Lower leg skin (tissue), 4 donors: ENCODE data around the gene ZCCHC7. TPM values are rescaled to one million over a fixed set of nuclear protein-coding genes. Genes with fewer than 3 reads are reported as not detected.

Source experiments
- DNase-seq, 2 donors: peaks; one replicate each; pipeline ENCODE4 v3.0.0-alpha.2; 2019; ENCODE audit warnings: low spot score in 2 of 2
- H3K4me3 ChIP-seq: fragments of 200-600 bp; sonication (generic); 2 replicates; pipeline ENCODE4 v1.5.1; 2017; ENCODE audit warnings: mild to moderate bottlenecking, low read depth; ENCODE audit not compliant: poor library complexity, severe bottlenecking
- CTCF ChIP-seq, 3 donors: fragments of 450-650 bp; IDR thresholded peaks; one replicate each; pipeline ENCODE4 v1.5.1; 2016; ENCODE audit warnings: antibody characterized with exemption in 3 of 3, mild to moderate bottlenecking in 3 of 3, moderate library complexity in 2 of 3
- POLR2A ChIP-seq, 2 donors: fragments of 450-650 bp; IDR thresholded peaks; one replicate each; pipeline ENCODE4 v1.6.1; 2016 to 2017; ENCODE audit warnings: antibody characterized with exemption in 2 of 2, mild to moderate bottlenecking in 1 of 2, moderate library complexity in 1 of 2
- WGBS, 2 donors: methylation state at CpG; one replicate each; pipeline ENCODE4 v1.1.5; 2018; 5-methylcytosine and 5-hydroxymethylcytosine counted together
- intact Hi-C: fragments of 100-400 bp; cut with DNase I; formaldehyde crosslinking; loops from one replicate; pipeline ENCODE4 v1.15.0; 2023; ENCODE audit warnings: low total_unique reads
- total RNA-seq, 4 donors: library from RNA; depleted of rRNA; stranded (reverse); fragments of >200 nt; gene quantifications; one replicate each; pipeline ENCODE4 v1.1.0, GENCODE V29; 2016

ZCCHC7 gene
- total RNA-seq, 4 donors from 2014 or later = 12.2 to 17.6 (median 15.7) TPM

DNA sequence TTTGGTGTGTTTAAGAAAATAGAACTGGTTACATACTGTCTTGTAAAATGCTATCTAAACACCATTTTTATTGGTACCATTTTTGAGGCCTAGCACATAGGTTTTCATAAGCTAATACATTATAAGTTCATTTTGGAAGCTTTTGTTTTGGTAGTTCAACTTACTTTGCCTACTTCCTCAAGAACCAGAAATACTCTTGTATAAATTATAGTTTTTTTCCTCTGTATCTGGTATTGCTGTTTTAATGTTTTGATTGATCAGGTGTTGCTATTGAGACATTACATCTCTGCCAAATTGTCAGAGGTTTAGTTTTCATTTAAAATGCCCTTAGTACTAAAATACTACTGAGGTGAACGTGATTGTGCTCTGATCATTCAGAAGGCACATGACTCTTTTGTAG lies 211.5 kb downstream of the ZCCHC7 start:
- TF ChIP-seq CTCF (IDR thresholded peaks at IDR 0.05) = no peak
- TF ChIP-seq POLR2A (IDR thresholded peaks at IDR 0.05) = no peak
- DNase-seq = no peak
- intact Hi-C loops = loop anchor here (10.0 kb wide), 1 partner anchor 717 kb away; no protein-coding TSS in a partner anchor

DNA sequence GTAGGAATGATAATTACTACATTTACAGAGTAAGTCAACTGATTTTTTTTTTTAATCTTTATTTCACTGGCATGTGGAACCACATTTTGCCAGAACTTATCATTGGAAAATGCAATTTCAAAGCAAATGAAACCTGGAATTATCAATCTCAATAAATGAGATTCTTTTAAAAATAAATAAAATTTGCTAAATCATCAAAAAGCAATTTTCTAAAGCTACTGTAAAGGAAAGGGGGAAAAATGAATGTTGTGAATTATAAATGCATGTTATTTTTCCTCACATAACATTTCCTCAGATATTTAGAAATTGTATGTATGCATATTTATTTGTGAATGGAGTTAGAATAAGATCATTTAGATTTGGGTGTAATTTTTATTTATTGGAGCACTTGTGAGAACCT lies 212.2 kb downstream of the ZCCHC7 start:
- no peak for TF ChIP-seq CTCF (IDR thresholded peaks at IDR 0.05)
- TF ChIP-seq POLR2A (IDR thresholded peaks at IDR 0.05) = no peak
- intact Hi-C loops = loop anchor here (10.0 kb wide), 1 partner anchor 718 kb away; no protein-coding TSS in a partner anchor
- no peak for DNase-seq
- no peak overlapping the region for H3K4me3 ChIP-seq

More for the DNA sequence above, 211.5 kb downstream of the ZCCHC7 start:
- no peak overlapping the region for H3K4me3 ChIP-seq
- 89 to 94% methylated on average over 1 of the region's 1 CpG for WGBS, 2 donors

GRCh38 chr9:37333288-37333687 lies 212.9 kb downstream of the ZCCHC7 start:
- TF ChIP-seq POLR2A (IDR thresholded peaks at IDR 0.05) (no peak), CTCF (IDR thresholded peaks at IDR 0.05) (no peak)
- H3K4me3 ChIP-seq = no peak overlapping the region
- intact Hi-C loops = loop anchor here (10.0 kb wide), 1 partner anchor 718 kb away; no protein-coding TSS in a partner anchor
- 76 to 82% methylated on average over 2 of the region's 2 CpGs for WGBS, 2 donors
- no peak for DNase-seq

GRCh38 chr9:37335238-37335637 lies 214.9 kb downstream of the ZCCHC7 start:
- intact Hi-C loops = loop anchor here (10.0 kb wide), 1 partner anchor 720 kb away; no protein-coding TSS in a partner anchor
- H3K4me3 ChIP-seq = no peak overlapping the region
- no peak for DNase-seq
- TF ChIP-seq CTCF (IDR thresholded peaks at IDR 0.05) (no peak), POLR2A (IDR thresholded peaks at IDR 0.05) (no peak)
- 96% methylated on average over 3 of the region's 3 CpGs for WGBS, 2 donors

DNA sequence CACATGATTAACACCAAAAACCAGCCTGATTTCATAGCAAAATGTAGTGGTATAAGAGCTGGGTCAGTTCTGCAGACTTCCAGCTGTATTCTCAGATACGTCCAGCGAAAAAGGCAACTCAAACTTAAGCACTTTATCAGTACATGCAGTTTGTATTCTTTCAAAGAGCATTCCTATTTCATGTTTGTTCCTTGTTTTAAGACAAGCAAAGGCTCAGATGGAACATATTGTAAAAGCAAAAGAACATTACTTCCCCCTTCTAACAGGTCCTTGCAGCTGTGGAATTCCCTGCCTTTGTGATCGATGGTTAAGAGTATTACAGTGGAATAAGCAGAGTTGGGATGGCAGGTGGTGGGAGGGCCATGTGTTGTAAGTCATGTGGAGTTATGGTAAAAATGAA lies 215.8 kb downstream of the ZCCHC7 start:
- no peak for DNase-seq
- TF ChIP-seq POLR2A (IDR thresholded peaks at IDR 0.05) = no peak
- no peak for TF ChIP-seq CTCF (IDR thresholded peaks at IDR 0.05)
- 89 to 90% methylated on average over 3 of the region's 3 CpGs for WGBS, 2 donors
- no peak overlapping the region for H3K4me3 ChIP-seq
- intact Hi-C loops = loop anchor here (10.0 kb wide), 1 partner anchor 721 kb away; no protein-coding TSS in a partner anchor

DNA sequence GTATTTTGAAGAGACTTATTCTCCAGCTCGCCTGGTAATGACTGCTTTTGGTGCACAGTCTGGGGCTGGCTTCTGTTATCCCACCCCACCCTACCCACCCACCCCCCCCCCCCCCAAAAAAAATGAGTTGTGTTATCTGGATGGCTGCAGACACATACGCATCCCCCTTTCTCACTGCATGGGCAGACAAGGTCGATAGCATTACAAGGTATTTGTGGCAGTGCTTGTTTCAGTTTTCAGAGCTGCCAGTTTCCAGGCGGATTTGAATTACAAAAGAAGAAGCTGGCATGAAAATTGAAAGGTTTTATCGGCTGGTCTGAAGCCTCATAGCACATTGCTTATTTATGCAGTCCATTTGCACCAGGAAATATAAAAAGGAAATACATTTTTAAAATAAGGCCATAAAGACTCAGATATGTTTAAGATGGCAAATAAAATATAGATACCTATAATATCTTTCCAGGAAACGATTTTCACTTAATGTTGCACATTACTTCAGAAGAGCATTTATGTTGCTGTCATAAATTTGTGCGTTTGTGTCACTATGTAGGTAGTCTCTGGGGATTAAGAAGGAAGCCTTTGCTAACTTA lies 217.0 kb downstream of the ZCCHC7 start:
- no peak for TF ChIP-seq CTCF (IDR thresholded peaks at IDR 0.05)
- no peak for TF ChIP-seq POLR2A (IDR thresholded peaks at IDR 0.05)
- no peak for DNase-seq
- no peak overlapping the region for H3K4me3 ChIP-seq
- intact Hi-C loops = loop anchor here (10.0 kb wide), 1 partner anchor 723 kb away; no protein-coding TSS in a partner anchor
- 74 to 81% methylated on average over 7 of the region's 7 CpGs for WGBS, 2 donors
